GM12875 (cell line): ENCODE results near the gene BBS9.

ENCODE experiments used
- H3K4me3 ChIP-seq: one replicate; pipeline ENCODE4 v1.5.1; 2011; ENCODE audit warnings: low read depth, low read length, control low read depth
- CTCF ChIP-seq: IDR thresholded peaks from 2 replicates; pipeline ENCODE4 v1.5.1; 2011; ENCODE audit warnings: low read depth, mild to moderate bottlenecking, control low read depth, inconsistent platforms, low read length, moderate library complexity, borderline replicate concordance; ENCODE audit not compliant: insufficient read depth

The BBS9 gene

DNA sequence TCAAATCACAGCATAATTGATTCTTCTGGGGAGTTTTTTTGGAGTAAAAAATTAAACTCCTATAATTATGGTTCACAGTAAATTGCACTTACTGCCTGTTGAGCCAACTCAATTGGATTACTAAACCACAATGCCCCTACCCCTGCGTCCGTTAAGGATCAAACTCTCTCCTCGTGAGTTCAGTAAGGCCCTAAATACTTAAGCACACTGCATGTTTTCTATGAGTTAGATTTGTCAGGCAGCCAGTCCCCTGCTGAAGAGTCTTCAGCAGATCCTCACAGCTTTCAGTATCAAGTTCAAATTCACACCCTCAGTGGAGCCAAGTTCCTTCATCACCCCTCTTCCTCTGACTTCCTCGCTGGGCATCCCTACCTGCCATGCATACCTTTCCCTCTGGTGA lies 501.0 kb downstream of the BBS9 start:
- TF ChIP-seq CTCF: no peak
- H3K4me3 ChIP-seq: no peak overlapping the region

DNA sequence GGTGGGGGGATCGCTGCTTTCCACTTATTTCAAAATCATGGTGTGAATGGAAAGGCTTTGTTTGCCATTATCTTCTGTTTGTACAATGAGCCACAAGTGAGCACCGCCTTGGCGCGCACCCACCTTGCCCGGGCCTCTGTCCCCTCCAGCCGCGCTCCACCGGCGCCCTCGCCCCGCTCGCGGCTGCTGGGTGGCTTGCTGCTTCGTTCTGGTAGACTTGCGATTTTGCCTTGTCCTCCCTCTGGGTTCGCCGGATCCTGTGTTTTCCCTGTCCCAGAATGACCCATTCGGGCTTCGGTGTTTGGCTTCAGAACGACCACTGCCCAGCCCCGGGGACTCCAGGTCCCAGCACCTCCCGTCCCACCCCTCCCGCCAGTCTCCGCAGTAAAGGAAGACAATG lies 503.0 kb downstream of the BBS9 start:
- no peak overlapping the region for H3K4me3 ChIP-seq
- TF ChIP-seq CTCF: no peak

DNA sequence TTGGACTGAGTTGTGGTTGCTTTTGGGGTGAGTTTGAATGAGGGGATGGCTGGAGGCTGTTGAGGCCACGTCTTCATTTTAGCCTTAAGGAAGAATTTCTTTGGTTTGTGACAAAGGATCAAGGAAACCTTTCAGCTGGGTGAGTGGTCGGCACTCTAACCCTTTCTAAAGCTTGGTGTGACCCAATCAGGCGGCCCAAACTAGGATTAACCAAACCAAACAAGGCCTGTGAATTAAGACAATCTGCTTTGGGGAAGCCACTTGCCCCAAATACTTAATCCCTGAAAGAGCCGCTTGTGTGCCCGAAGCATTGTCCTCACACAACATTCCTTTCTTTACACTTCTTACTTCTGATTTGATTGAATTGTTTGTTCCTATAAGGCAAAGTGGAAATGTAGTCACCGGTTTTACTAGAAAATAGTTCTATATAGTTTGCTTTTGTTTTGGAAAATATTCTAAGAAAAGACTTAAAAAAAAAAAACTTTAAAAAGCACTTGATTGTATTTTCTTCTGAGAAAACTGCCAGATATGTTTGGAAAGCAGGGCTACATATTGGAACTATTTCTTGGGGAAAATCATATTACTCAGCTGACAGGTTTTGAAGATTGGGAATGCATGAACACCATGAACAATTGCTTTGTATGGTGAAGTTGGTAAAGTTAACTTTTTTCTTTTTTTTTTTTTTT lies 503.6 kb downstream of the BBS9 start:
- H3K4me3 ChIP-seq: no peak overlapping the region
- TF ChIP-seq CTCF: no peak

GRCh38 chr7:33634606-33635005 lies 505.2 kb downstream of the BBS9 start:
- H3K4me3 ChIP-seq: no peak overlapping the region
- TF ChIP-seq CTCF: no peak

- no peak for TF ChIP-seq CTCF
- H3K4me3 ChIP-seq: no peak overlapping the region
Observed at GRCh38 chr7:33636359-33636758, 507.0 kb downstream of the BBS9 start.

DNA sequence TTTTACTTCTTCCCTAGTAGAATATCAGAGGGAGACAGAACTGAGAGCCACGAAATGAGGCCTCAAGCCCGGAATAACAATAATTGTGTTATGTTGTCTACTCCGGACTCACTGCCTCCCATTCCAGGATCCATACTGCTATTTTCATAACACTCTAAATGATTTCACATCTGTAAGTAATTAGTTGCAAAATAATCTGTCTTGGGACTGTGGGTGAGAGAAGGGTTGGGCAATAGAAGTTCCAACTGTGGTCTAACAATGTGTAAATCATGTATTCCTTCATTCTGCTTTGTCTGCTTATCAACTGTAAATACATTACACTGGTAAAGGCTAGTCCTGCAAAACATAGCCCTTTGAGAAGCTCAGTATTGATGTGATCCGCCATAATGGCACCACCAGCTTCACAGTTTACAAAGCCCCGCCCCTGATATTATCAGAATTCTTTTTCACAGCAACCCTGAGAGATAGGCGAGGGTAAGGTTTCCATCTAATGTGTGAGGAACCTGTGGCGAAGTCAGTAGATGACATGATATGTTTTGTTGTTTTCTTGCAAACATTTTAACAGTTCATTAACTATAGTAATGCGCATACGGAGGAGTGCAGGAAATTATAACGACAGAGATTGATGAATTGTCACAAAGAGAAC lies 510.3 kb downstream of the BBS9 start:
- H3K4me3 ChIP-seq: no peak overlapping the region
- no peak for TF ChIP-seq CTCF

GRCh38 chr7:33640741-33641140 lies 511.4 kb downstream of the BBS9 start:
- no peak for TF ChIP-seq CTCF
- no peak overlapping the region for H3K4me3 ChIP-seq
